PC-3 (cell line): ENCODE measurements around the gene OR52E5.

Experiments
- CTCF ChIP-seq: fragments of 300-600 bp; sonication (generic); conservative IDR thresholded peaks from 2 replicates; pipeline ENCODE4 v1.5.1; 2017; ENCODE audit warnings: antibody characterized with exemption, low read depth, mild to moderate bottlenecking, low read length
- EZH2 ChIP-seq: fragments of 300-600 bp; sonication (generic); IDR thresholded peaks from one replicate; pipeline ENCODE4 v1.6.1; 2017; ENCODE audit warnings: antibody characterized with exemption, mild to moderate bottlenecking, low read length; ENCODE audit not compliant: unreplicated experiment
- EZH2phosphoT487 ChIP-seq: fragments of 300-600 bp; sonication (generic); IDR thresholded peaks from 2 replicates; pipeline ENCODE4 v1.6.1; 2018; ENCODE audit warnings: mild to moderate bottlenecking, antibody characterized with exemption, low read length, borderline replicate concordance

- no peak for TF ChIP-seq CTCF
- TF ChIP-seq EZH2phosphoT487: no peak
- no peak for TF ChIP-seq EZH2
Measured at GRCh38 chr11:5933116-5933515, 40.1 kb downstream of the OR52E5 start.
